H1 (cell line): ENCODE measurements around the gene TNNT3. TPM values are rescaled to one million over a fixed set of nuclear protein-coding genes. Genes with fewer than 3 reads are reported as not detected.

ENCODE experiments used
- CTCF ChIA-PET: fragments of 300-600 bp; sonication (Branson Sonifier 250); formaldehyde crosslinking; loops from one replicate; lab custom pipeline; 2021; ENCODE audit not compliant: partially characterized antibody; lab: Charles Lee
- POLR2A ChIA-PET: fragments of 300-600 bp; sonication (Branson Sonifier 250); formaldehyde crosslinking; loops from one replicate; lab custom pipeline; 2021; ENCODE audit warnings: inconsistent platforms; ENCODE audit not compliant: partially characterized antibody; lab: Charles Lee
- DNase-seq, 2 experiments: peaks; one replicate each; pipeline versions ENCODE4 v3.0.0 to v3.0.0-alpha.2; 2010 to 2022; ENCODE audit warnings: low spot score in 2 of 2, low read depth in 1 of 2, mixed read lengths in 1 of 2
- FAIRE-seq: peaks from 2 replicates; lab custom pipeline; 2011; peaks lifted over from hg19 to GRCh38; lab: Jason Lieb, UNC
- H2AFZ ChIP-seq: 2 replicates; pipeline ENCODE4 v1.8.1; 2012; ENCODE audit warnings: low read length, inconsistent platforms
- H2AK5ac ChIP-seq: 2 replicates; pipeline ENCODE4 v1.6.1; 2013; ENCODE audit warnings: low read depth, low read length
- H2BK120ac ChIP-seq: replicated peaks from 2 replicates; pipeline ENCODE3; 2013; ENCODE audit warnings: low read depth, low read length, inconsistent platforms
- H2BK12ac ChIP-seq: 2 replicates; pipeline ENCODE4 v1.6.1; 2013; ENCODE audit warnings: low read depth, low read length
- H2BK15ac ChIP-seq: 2 replicates; pipeline ENCODE4 v1.6.1; 2013; ENCODE audit warnings: low read length
- H2BK20ac ChIP-seq: 2 replicates; pipeline ENCODE4 v1.6.1; 2013; ENCODE audit warnings: low read length
- H2BK5ac ChIP-seq: 2 replicates; pipeline ENCODE4 v1.6.1; 2013; ENCODE audit warnings: low read depth, low read length
- H3K14ac ChIP-seq: 2 replicates; pipeline ENCODE4 v1.6.1; 2013; ENCODE audit warnings: inconsistent platforms; ENCODE audit not compliant: insufficient read length
- H3K18ac ChIP-seq: 2 replicates; pipeline ENCODE4 v1.6.1; 2013; ENCODE audit warnings: low read length; ENCODE audit errors: extremely low read depth
- H3K23ac ChIP-seq: 2 replicates; pipeline ENCODE4 v1.6.1; 2013; ENCODE audit warnings: inconsistent platforms; ENCODE audit not compliant: insufficient read length
- H3K23me2 ChIP-seq: 2 replicates; pipeline ENCODE4 v1.6.1; 2013; ENCODE audit warnings: low read depth, low read length
- H3K27ac ChIP-seq: 2 replicates; pipeline ENCODE4 v1.6.1; 2011; ENCODE audit warnings: low read depth, low read length, inconsistent platforms
- H3K27me3 ChIP-seq, 4 experiments: replicated peaks in 1 of 4; 1 replicate in 1 of 4; 2 replicates in 3 of 4; pipeline versions ENCODE4 v1.6.1 to v1.8.1; 2011 to 2013; ENCODE audit warnings: low read length in 3 of 4, mild to moderate bottlenecking in 3 of 4, inconsistent platforms in 2 of 4, mixed read lengths in 2 of 4, moderate library complexity in 1 of 4; ENCODE audit not compliant: control insufficient read depth in 3 of 4, insufficient read depth in 3 of 4; ENCODE audit errors: extremely low read depth in 1 of 4
- H3K36me3 ChIP-seq, 4 experiments: 2 replicates each; pipeline versions ENCODE4 v1.6.1 to v1.8.1; 2011 to 2013; ENCODE audit warnings: mild to moderate bottlenecking in 4 of 4, low read length in 3 of 4, moderate library complexity in 2 of 4, control low read depth in 1 of 4, inconsistent platforms in 1 of 4; ENCODE audit not compliant: insufficient read depth in 4 of 4, control insufficient read depth in 2 of 4
- H3K4ac ChIP-seq: replicated peaks from 2 replicates; pipeline ENCODE3; 2013; ENCODE audit warnings: low read length, low read depth, mixed read lengths, inconsistent platforms; ENCODE audit not compliant: insufficient read length
- H3K4me1 ChIP-seq, 4 experiments: replicated peaks in 1 of 4; 1 replicate in 1 of 4; 2 replicates in 3 of 4; pipeline versions ENCODE4 v1.6.1 to v1.8.1; 2011 to 2013; ENCODE audit warnings: low read length in 3 of 4, inconsistent platforms in 2 of 4, mixed read lengths in 1 of 4; ENCODE audit not compliant: insufficient read depth in 4 of 4, control insufficient read depth in 3 of 4
- H3K4me2 ChIP-seq, 2 experiments: 2 replicates each; pipeline versions ENCODE4 v1.6.1 to v1.8.1; 2011 to 2013; ENCODE audit warnings: low read depth in 2 of 2, low read length in 2 of 2, control low read depth in 1 of 2, inconsistent platforms in 1 of 2, mild to moderate bottlenecking in 1 of 2; ENCODE audit not compliant: insufficient read depth in 1 of 2
- H3K4me3 ChIP-seq, 4 experiments: fragments of 200-600, 300-600 bp in 1 of 4; sonication (generic), shearing (Covaris generic), sonication (Bioruptor Twin) in 1 of 4; 2 replicates each; pipeline versions ENCODE4 v1.5.1 to v1.8.1; 2011 to 2016; ENCODE audit warnings: low read length in 4 of 4, low read depth in 3 of 4, control low read depth in 2 of 4, inconsistent platforms in 2 of 4, mild to moderate bottlenecking in 2 of 4, mixed read lengths in 1 of 4, moderate library complexity in 1 of 4; ENCODE audit not compliant: insufficient read depth in 2 of 4; ENCODE audit errors: extremely low read depth in 1 of 4
- H3K56ac ChIP-seq: replicated peaks from 2 replicates; pipeline ENCODE3; 2013; ENCODE audit warnings: low read depth, mild to moderate bottlenecking, mixed read lengths, low read length, inconsistent platforms; ENCODE audit not compliant: insufficient read length
- H3K79me1 ChIP-seq: 2 replicates; pipeline ENCODE4 v1.6.1; 2013; ENCODE audit warnings: low read depth, low read length, control low read depth
- H3K79me2 ChIP-seq, 2 experiments: 2 replicates each; pipeline versions ENCODE4 v1.6.1 to v1.8.1; 2012 to 2013; ENCODE audit warnings: low read length in 2 of 2, mild to moderate bottlenecking in 2 of 2, inconsistent platforms in 1 of 2; ENCODE audit not compliant: insufficient read depth in 2 of 2, control insufficient read depth in 1 of 2
- H3K9ac ChIP-seq, 4 experiments: replicated peaks in 1 of 4; 1 replicate in 1 of 4; 2 replicates in 3 of 4; pipeline versions ENCODE4 v1.6.1 to v1.8.1; 2011 to 2013; ENCODE audit warnings: low read depth in 3 of 4, low read length in 3 of 4, control low read depth in 2 of 4, mild to moderate bottlenecking in 2 of 4, moderate library complexity in 2 of 4, inconsistent platforms in 1 of 4; ENCODE audit errors: extremely low read depth in 1 of 4
- H3K9me3 ChIP-seq, 2 experiments: 2 replicates each; pipeline versions ENCODE4 v1.6.1 to v1.8.1; 2012 to 2013; ENCODE audit warnings: mild to moderate bottlenecking in 2 of 2, moderate library complexity in 2 of 2, control low read depth in 1 of 2, inconsistent platforms in 1 of 2, low read depth in 1 of 2, low read length in 1 of 2, mixed read lengths in 1 of 2; ENCODE audit not compliant: insufficient read depth in 2 of 2
- H4K20me1 ChIP-seq, 2 experiments: replicated peaks in 1 of 2; 2 replicates each; pipeline versions ENCODE3 to v1.8.1; 2011 to 2013; ENCODE audit warnings: inconsistent platforms in 2 of 2, low read length in 2 of 2, mild to moderate bottlenecking in 1 of 2; ENCODE audit not compliant: insufficient read depth in 2 of 2, control insufficient read depth in 1 of 2
- H4K5ac ChIP-seq: 2 replicates; pipeline ENCODE4 v1.6.1; 2013; ENCODE audit warnings: low read length, low read depth, mixed read lengths, inconsistent platforms; ENCODE audit not compliant: insufficient read length
- H4K8ac ChIP-seq: 2 replicates; pipeline ENCODE4 v1.8.0; 2013; ENCODE audit warnings: mild to moderate bottlenecking, moderate library complexity, low read length, inconsistent platforms; ENCODE audit not compliant: insufficient read depth; ENCODE audit errors: extremely low read depth
- H4K91ac ChIP-seq: replicated peaks from 2 replicates; pipeline ENCODE3; 2013; ENCODE audit warnings: low read length, mixed read lengths, inconsistent platforms; ENCODE audit not compliant: insufficient read length
- ASH2L ChIP-seq: fragments of 200-600, 300-600 bp; sonication (generic); IDR thresholded peaks from one replicate; pipeline ENCODE4 v1.7.1; 2017; ENCODE audit warnings: low read length
- CBX5 ChIP-seq: fragments of 300-800, 300-1000 bp; sonication (generic); IDR thresholded peaks from 2 replicates; pipeline ENCODE4 v1.7.1; 2016; ENCODE audit warnings: antibody characterized with exemption, low read length, low read depth
- CBX8 ChIP-seq: fragments of 300-800, 300-1000 bp; sonication (generic); IDR thresholded peaks from 2 replicates; pipeline ENCODE4 v1.7.1; 2016; ENCODE audit warnings: low read depth, low read length, borderline replicate concordance
- CTBP2 ChIP-seq: IDR thresholded peaks from 2 replicates; pipeline ENCODE4 v1.7.0; 2011; ENCODE audit warnings: borderline replicate concordance, mild to moderate bottlenecking, moderate library complexity, mixed read lengths, low read length; ENCODE audit not compliant: insufficient read depth, insufficient read length
- FOSL1 ChIP-seq: IDR thresholded peaks from 2 replicates; pipeline ENCODE4 v1.6.1; 2011; ENCODE audit warnings: mild to moderate bottlenecking, low read depth, low read length, moderate library complexity; ENCODE audit not compliant: insufficient read depth
- SUZ12 ChIP-seq: fragments of 200-600 bp; sonication (generic); IDR thresholded peaks from 2 replicates; pipeline ENCODE4 v1.6.1; 2012; ENCODE audit warnings: mild to moderate bottlenecking, inconsistent platforms, low read length, moderate library complexity, mixed read lengths
- ZNF274 ChIP-seq: IDR thresholded peaks from 2 replicates; pipeline ENCODE4 v1.7.0; 2012; ENCODE audit warnings: low read length, borderline replicate concordance; ENCODE audit errors: extremely low read depth
- WGBS, 2 experiments: shearing (Covaris generic) in 1 of 2; methylation state at CpG; one replicate each; pipeline versions ENCODE4 v1.1.6 to v1.1.7; 2013 to 2015; ENCODE audit warnings: low lambda C conversion rate in 2 of 2, mixed read lengths in 2 of 2, inconsistent platforms in 1 of 2, low coverage in 1 of 2, missing lambda C conversion rate in 1 of 2; ENCODE audit not compliant: insufficient replicate concordance in 2 of 2, insufficient coverage in 1 of 2, insufficient read length in 1 of 2; ENCODE audit errors: extremely low coverage in 1 of 2, missing lambda C conversion rate in 1 of 2; 5-methylcytosine and 5-hydroxymethylcytosine counted together
- polyA plus RNA-seq, 7 experiments: library from polyadenylated mRNA; depleted of rRNA in 3 of 7; stranded (reverse) in 5 of 7; unstranded in 2 of 7; fragments of >200 nt in 5 of 7; fragments of 200-250 nt in 2 of 7; gene quantifications; 1 replicate in 5 of 7; 2 replicates in 1 of 7; 4 replicates in 1 of 7; pipeline versions ENCODE4 v1.2.1 to v1.2.3, GENCODE V29; 2011 to 2013; ENCODE audit warnings: missing spikeins in 2 of 7, mixed read lengths in 2 of 7
- total RNA-seq: library from RNA; stranded (reverse); fragmentation: NEBNext Ultra II Directional; extraction: Animal tissue kit (Norgen Biotek cat#: 25700); gene quantifications from 2 replicates; pipeline ENCODE4 v1.2.1, GENCODE V29; 2021

TNNT3 gene
- total and polyA plus RNA-seq, 2 of the 8 experiments (the other 6 are each of a cell fraction or from before 2014, with no cell fraction given): not detected

DNA sequence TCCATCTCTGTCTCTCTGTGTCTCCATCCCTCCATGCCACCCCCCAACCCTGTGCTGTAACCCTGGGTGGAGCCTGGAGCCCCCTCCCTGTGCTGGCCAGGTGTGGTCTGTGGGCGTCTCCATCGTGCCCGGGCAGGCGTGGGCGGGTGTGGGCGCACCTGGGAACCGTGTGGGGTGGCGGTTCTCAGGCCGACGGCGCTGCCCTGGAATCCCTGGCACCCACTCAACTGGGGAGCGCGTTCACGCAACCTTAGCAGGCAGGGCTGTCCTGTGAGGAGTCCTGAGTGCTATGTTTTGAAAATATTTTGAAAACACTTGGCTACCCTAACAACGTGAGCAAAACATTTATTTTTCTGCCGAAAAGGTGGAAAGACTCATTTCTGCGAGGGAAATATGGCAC lies 4.7 kb downstream of the TNNT3 start:
- Histone ChIP-seq H2AK5ac (no peak overlapping the region), H3K14ac (no peak overlapping the region), H3K27me3 (no peaks in the 10 kb centered on the region), H3K9me3 (no peaks in the 10 kb centered on the region), H4K20me1 (no peaks in the 10 kb centered on the region), H3K4me2 (no peak overlapping the region), H3K4me1 (peaks cover 0 to 3% (median 0%) of the 10 kb centered on the region in 4 experiments; a peak in 3 of 7 replicates), H2AFZ (no peak overlapping the region), H3K9ac (no peak overlapping the region), H3K23ac (no peak overlapping the region), H3K56ac (no peak overlapping the region), H4K91ac (no peak overlapping the region), H3K23me2 (no peaks in the 10 kb centered on the region), H2BK5ac (no peak overlapping the region), H3K4ac (no peak overlapping the region), H4K5ac (no peak overlapping the region), H3K27ac (no peak overlapping the region)
- CTCF ChIA-PET: interaction anchor here (0.7 to 1.7 kb wide), 2 partner anchors 11 to 48 kb away, joined by 3 read pairs; no protein-coding TSS in a partner anchor
- DNase-seq (no peak), FAIRE-seq (no peak)
- TF ChIP-seq SUZ12: no peak
- TF ChIP-seq ASH2L: no peak
- TF ChIP-seq CTBP2: no peak
- no peak for TF ChIP-seq CBX8
- no peak for TF ChIP-seq FOSL1
- TF ChIP-seq ZNF274: no peak
- no peak for TF ChIP-seq CBX5
- TF ChIP-seq, all 59 proteins: peak for 0
- WGBS, 2 experiments: 79% methylated on average over 14 of the region's 17 CpGs; no CpG with 5 or more reads in 1 of the 2 experiments
- Histone ChIP-seq H2BK20ac (no peak overlapping the region), H2BK15ac (no peak overlapping the region), H4K8ac (no peak overlapping the region), H3K79me1 (no peaks in the 10 kb centered on the region), H3K4me3 (no peak overlapping the region), H3K18ac (no peak overlapping the region), H2BK12ac (no peak overlapping the region), H3K79me2 (no peaks in the 10 kb centered on the region), H3K36me3 (no peaks in the 10 kb centered on the region), H2BK120ac (no peak overlapping the region)
- POLR2A ChIA-PET: no interaction called here
